GM10847 (cell line): Measurements from ENCODE around the gene TMED4.

Experiments
- POLR2A ChIP-seq: IDR thresholded peaks from 2 replicates; pipeline ENCODE4 v1.6.1; 2011; ENCODE audit not compliant: insufficient read length; ENCODE audit errors: extremely low read depth

TMED4 gene

DNA sequence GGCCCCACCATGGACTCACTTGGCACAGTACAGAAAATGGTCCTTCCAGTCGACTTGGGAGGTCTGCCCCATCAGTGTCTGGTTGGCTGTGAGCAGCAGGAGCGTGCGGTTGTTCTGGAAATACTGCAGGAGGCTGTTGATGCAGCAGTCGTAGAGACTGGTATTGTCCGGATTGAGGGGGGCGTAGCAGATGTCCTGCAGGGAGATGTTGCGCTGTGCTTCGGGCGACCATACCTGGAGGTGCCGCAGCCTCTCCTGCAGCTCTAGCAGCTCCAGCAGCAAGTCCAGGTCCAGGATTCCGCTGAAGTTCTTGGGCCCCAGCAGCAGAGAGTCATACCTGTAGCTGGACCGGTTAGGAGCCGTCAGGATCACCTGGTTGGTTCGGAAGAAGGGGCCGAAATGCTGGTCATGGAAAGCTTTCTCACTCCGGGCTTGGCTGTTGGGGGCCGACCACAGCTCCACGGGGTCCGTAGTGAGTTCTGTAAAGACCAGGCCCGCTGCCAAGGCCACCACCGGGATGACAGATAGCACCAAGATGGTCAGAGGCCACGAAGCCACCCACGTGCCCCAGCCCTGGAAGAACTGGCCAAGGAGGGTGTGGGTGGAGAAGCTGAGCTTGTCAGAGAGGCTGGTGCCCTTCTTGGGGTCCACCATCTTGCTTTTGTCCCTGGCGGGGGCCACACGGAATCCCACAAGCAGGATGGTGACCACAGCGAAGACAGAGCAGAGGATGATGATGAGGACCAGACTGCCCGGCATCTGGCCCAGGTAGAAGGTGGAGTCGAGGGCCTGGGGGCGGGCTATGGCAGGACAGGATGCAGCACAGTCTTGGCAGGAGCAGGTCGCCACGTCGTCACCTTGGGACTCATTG, 43.0 kb downstream of the TMED4 start:
- TF ChIP-seq POLR2A, result no peak

GRCh38 chr7:44538093-44538797, 43.8 kb downstream of the TMED4 start:
- TF ChIP-seq POLR2A, result no peak

DNA sequence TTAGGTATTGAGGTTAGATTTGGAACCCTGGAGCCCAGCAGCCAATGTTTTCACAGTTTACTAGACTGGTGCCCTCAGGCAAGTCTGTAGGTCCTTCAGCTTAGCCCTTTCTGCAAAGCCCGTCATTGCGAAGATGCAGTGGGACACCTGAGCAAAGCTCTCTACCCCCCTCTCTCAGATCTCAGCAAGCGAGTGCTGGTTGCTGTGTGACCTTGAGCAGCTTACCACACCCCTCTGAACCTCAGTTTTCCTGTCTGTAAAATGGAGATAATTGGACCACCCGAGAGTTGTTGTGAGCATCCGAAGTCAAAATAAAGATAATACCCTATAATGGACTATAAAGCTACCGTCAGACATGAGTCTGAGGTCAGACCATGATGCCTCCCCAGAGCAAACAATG, 44.6 kb downstream of the TMED4 start:
- TF ChIP-seq POLR2A, result no peak

DNA sequence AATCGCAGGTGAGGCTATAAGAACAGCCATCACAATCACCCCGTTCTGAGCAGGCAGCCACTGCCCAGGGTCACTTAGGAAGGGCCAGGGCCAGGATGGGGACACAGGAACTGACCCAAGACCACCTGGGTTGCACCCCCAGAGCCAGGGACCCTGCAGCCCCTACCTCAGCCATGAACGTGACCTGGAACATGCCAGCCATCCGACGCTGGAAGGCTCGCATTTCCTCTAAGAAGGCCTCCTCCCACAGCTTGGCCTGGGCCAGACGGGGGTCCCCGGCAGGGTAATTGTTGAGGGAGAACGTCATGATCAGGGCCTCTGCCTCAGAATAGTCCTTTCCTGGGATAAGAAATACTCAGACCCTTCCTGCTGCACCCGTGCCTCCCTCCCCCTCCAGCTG, 45.9 kb downstream of the TMED4 start:
- TF ChIP-seq POLR2A, result no peak

DNA sequence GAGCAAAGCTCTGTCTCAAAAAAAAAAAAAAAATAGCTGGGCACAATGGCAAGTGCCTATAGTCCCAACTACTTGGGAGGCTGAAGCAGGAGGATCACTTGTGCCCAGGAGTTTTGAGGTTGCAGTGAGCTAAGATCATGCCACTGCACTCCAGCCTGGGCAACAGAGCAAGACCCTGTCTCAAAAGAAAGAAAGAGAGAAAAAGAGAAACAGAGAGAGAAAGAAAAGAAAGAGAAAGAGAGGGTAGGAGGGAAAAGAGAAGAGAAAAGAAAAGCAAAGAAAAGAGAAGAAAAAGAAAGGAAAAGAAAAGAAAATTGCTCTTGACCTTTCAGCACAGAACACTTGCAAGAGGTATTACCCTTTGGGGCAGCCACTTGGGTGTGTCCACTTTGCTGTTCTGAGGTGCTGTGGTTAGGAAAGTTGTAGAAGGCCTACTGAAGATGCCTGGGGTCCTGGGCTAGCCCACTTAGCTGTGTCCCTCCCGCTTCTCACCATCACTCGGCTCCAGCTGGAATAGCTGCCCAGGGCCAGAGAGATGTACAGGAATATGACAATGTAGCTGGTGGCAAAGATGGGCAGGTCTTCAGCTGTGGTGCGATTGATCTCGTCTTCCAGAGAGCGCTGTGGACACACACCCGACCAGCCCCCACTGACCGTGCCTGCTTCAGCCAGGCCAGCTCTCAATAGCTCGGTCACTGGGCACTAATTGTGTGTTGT, 46.5 kb downstream of the TMED4 start:
- TF ChIP-seq POLR2A, result no peak

DNA sequence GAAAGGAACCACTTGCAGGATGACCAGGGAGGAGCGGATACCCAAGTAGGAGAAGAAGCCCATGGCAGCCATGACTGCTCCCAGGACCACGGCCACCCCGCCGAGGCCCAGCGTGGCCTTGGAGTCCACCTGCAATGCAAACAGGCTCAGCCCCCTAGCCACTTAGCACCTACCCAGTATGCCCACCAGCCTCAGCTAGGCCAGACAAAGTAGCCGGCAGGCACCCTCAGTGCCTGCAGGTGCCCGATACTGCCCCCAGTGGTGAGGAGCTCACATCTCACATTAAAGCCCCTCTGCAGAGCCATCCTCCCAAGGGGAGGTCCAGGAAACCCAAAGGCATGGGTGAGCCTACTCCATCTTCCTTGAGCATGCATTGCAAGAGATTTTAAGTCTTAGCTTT, 47.5 kb downstream of the TMED4 start:
- no peak for TF ChIP-seq POLR2A

DNA sequence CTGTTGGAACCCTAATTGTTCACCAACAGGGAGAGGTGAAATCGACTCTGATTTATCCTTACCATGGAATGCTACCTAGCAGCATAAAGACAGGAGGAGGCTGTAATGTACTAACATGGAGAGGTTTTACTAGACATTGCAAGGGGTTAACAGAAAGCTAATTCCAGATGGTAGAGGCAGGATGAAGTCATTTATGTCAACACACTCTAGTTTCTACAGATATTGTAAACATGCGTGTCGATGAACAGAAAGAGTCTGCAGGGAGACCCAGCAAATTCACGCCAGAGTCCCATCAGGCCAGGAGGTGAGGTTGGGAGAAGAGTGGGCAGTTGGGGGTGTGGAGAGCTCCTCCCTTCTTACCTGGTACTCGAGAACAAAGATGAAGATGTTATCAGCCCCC, 47.9 kb downstream of the TMED4 start:
- TF ChIP-seq POLR2A, result no peak

- TF ChIP-seq POLR2A, result no peak
Observed at GRCh38 chr7:44533301-44534055, 48.6 kb downstream of the TMED4 start.

DNA sequence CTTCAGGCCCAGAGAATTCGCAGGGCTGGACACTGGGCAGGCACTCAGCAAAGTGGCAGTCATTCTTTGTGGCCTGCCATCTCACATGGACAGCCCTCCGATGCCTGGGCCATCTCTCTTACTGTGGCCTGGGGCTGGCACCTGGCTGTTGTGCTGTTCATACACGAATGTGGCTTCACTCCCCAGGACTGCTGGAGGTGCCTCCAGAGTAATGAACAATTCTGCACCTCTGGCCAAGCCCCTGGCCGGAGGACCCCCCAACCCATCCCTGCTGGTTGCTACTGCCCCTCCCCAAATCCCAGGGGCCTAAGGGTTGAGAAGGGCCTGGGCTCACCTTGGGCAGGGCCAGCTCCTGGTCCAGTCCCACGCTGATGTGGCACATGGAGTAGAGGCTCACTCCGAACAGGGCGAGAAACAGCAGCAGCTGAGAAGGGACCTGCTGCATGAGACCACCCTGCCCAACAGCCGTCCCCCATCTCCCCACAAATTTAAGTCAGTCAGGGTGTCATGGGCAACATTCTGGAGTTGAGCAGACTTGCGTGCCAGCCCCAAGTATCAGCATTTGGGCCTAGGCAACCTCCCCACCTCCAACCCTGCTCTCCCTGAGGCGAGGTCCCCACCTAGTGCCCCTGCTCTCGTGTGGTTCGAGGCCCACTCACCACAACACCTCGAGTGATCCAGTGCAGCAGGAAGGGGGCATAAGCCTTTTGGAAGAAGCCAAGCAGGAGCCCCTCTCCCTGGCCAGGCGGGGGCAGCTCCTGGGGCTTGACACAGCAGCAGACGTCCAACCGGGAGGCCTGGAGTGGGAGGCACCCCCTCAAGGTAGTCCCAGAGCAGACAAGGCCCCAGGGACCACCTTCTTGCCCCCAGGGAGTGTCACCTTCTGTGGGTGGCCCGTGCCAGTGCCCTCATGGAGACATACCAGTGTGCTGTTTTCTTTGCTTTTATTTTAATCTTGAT, 50.3 kb downstream of the TMED4 start:
- TF ChIP-seq POLR2A, result no peak

GRCh38 chr7:44530990-44531389, 51.0 kb downstream of the TMED4 start:
- TF ChIP-seq POLR2A, result no peak
